HEK293T (cell line): ENCODE results near the gene MED10.

Source experiments
- BHLHE40 ChIP-seq: fragments of 450-650 bp; IDR thresholded peaks from 2 replicates; pipeline ENCODE4 v1.6.1; 2016; ENCODE audit warnings: mild to moderate bottlenecking, moderate library complexity, borderline replicate concordance
- CTBP1 ChIP-seq: fragments of 450-650 bp; IDR thresholded peaks from 2 replicates; pipeline ENCODE4 v1.6.1; 2016; ENCODE audit warnings: borderline replicate concordance
- FOXK2 ChIP-seq: fragments of 450-650 bp; IDR thresholded peaks from 2 replicates; pipeline ENCODE4 v1.6.1; 2016; ENCODE audit warnings: mild to moderate bottlenecking
- FOXM1 ChIP-seq: fragments of 450-650 bp; IDR thresholded peaks from 2 replicates; pipeline ENCODE4 v1.6.1; 2017; ENCODE audit warnings: mild to moderate bottlenecking, borderline replicate concordance
- LEF1 ChIP-seq: fragments of 450-650 bp; IDR thresholded peaks from 2 replicates; pipeline ENCODE4 v1.6.1; 2017; ENCODE audit warnings: mild to moderate bottlenecking, borderline replicate concordance
- NFRKB ChIP-seq: fragments of 450-650 bp; IDR thresholded peaks from 2 replicates; pipeline ENCODE4 v1.6.1; 2016; ENCODE audit warnings: mild to moderate bottlenecking, moderate library complexity
- PKNOX1 ChIP-seq: fragments of 450-650 bp; IDR thresholded peaks from 2 replicates; pipeline ENCODE4 v1.6.1; 2016
- SP1 ChIP-seq: fragments of 450-650 bp; IDR thresholded peaks from 2 replicates; pipeline ENCODE4 v1.6.1; 2017

GRCh38 chr5:6342689-6343315 lies 35.5 kb downstream of the MED10 start:
- TF ChIP-seq FOXK2 (no peak), FOXM1 (no peak), PKNOX1 (no peak), NFRKB (no peak), SP1 (no peak), CTBP1 (no peak), BHLHE40 (no peak), LEF1 (no peak)
